GM19351 (cell line): ENCODE measurements around the gene BEST1.
"Not testable (repeated sequence)": the region's sequence is repeated elsewhere in the genome, so short reads cannot be mapped to it uniquely, and the experiment has no call there.

Experiments used
- ATAC-seq: cut with Tn5 transposase; IDR thresholded peaks from one replicate; pipeline ENCODE4 v1.9.1; 2021; ENCODE audit warnings: mild to moderate bottlenecking, moderate library complexity; ENCODE audit not compliant: unreplicated experiment

Gene BEST1

GRCh38 chr11:61963282-61964057 lies 13.3 kb downstream of the BEST1 start:
- ATAC-seq = no peak

GRCh38 chr11:61964058-61964665 lies 14.0 kb downstream of the BEST1 start:
- no peak for ATAC-seq

GRCh38 chr11:61964666-61965271 lies 14.6 kb downstream of the BEST1 start:
- ATAC-seq = not testable (repeated sequence)

GRCh38 chr11:61966734-61967115 lies 16.6 kb downstream of the BEST1 start:
- ATAC-seq = no peak

- peak; percentile 49 for ATAC-seq
Measured at GRCh38 chr11:61967116-61967923, 17.2 kb downstream of the BEST1 start, which contains the start of gene FTH1. TSS of gene FTH1 (minus strand) at chr11:61967634. CDS start at chr11:61967425, 209 bp downstream.

GRCh38 chr11:61967924-61968757 lies 18.0 kb downstream of the BEST1 start:
- peak; percentile 31 for ATAC-seq

GRCh38 chr11:61968758-61969390 lies 18.7 kb downstream of the BEST1 start:
- ATAC-seq = no peak

GRCh38 chr11:61969391-61969758 lies 19.2 kb downstream of the BEST1 start:
- no peak for ATAC-seq

GRCh38 chr11:61969838-61970662 lies 19.9 kb downstream of the BEST1 start:
- no peak for ATAC-seq

GRCh38 chr11:61971248-61972111 lies 21.3 kb downstream of the BEST1 start:
- no peak for ATAC-seq

- no peak for ATAC-seq
Measured at GRCh38 chr11:61972112-61972671, 22.0 kb downstream of the BEST1 start.

GRCh38 chr11:61972672-61973475 lies 22.7 kb downstream of the BEST1 start:
- ATAC-seq = no peak

- no peak for ATAC-seq
Measured at GRCh38 chr11:61973476-61974162, 23.5 kb downstream of the BEST1 start.

GRCh38 chr11:61974766-61975631 lies 24.8 kb downstream of the BEST1 start:
- ATAC-seq = no peak

- no peak for ATAC-seq
Measured at GRCh38 chr11:61975638-61976419, 25.7 kb downstream of the BEST1 start.
